LNCaP clone FGC (cell line): ENCODE data around the gene FLNA.
A peak's percentile ranks its signal among the peaks of the same experiment; 100 is the strongest.

Source experiments
- DNase-seq: peaks from one replicate; pipeline ENCODE4 v3.0.0-alpha.2; 2011; ENCODE audit warnings: low read depth
- H3K4me3 ChIP-seq: 2 replicates; pipeline ENCODE4 v1.5.1; 2011; ENCODE audit warnings: mild to moderate bottlenecking, low read depth, low read length, control low read depth
- TF ChIP-seq, protein P1 (sequence below): IDR thresholded peaks from 2 replicates; pipeline ENCODE4 v1.5.1; 2012; ENCODE audit warnings: mild to moderate bottlenecking; ENCODE audit not compliant: control insufficient read depth, insufficient read depth; ENCODE audit errors: extremely low read depth

The FLNA gene

DNA sequence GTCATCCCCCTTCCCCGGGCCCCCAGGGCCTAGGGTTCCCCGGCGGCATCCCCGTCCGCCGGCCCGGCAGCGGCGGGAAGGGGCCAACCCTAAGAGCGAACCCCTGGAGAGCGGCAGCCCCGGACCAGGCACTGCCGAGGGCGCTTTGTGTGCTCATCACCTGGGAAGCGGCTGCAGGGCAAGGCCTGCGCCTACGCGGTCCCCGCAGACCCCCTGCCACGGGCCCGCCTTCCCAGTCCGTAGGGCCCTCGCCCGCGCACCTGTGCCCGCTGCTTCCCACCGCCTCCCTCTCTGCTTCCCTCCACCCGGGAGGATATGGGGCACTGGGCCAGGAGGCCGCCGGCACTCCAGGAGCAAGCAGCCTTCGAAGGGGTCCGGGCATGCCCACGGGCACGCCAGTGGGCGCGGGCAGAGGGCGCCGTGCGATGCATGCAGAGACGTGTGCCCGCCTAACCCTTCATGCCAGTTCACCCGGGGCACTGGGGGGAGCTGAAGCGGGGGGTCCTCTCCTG, 2.6 kb downstream of the FLNA start:
- TF ChIP-seq, protein P1, sequence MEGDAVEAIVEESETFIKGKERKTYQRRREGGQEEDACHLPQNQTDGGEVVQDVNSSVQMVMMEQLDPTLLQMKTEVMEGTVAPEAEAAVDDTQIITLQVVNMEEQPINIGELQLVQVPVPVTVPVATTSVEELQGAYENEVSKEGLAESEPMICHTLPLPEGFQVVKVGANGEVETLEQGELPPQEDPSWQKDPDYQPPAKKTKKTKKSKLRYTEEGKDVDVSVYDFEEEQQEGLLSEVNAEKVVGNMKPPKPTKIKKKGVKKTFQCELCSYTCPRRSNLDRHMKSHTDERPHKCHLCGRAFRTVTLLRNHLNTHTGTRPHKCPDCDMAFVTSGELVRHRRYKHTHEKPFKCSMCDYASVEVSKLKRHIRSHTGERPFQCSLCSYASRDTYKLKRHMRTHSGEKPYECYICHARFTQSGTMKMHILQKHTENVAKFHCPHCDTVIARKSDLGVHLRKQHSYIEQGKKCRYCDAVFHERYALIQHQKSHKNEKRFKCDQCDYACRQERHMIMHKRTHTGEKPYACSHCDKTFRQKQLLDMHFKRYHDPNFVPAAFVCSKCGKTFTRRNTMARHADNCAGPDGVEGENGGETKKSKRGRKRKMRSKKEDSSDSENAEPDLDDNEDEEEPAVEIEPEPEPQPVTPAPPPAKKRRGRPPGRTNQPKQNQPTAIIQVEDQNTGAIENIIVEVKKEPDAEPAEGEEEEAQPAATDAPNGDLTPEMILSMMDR: no peak
- H3K4me3 ChIP-seq: no peak overlapping the region
- DNase-seq: no peak

GRCh38 chrX:154371017-154371788, 3.2 kb downstream of the FLNA start:
- TF ChIP-seq, protein P1: 0 out of 2 replicates have a peak, but pooled peaks have one; percentile 1
- peak; percentile 57 for DNase-seq
- peak overlapping the region; percentile 57 for H3K4me3 ChIP-seq

GRCh38 chrX:154370300-154371016, 4.0 kb downstream of the FLNA start:
- DNase-seq: no peak
- peak overlapping the region; percentile 57 for H3K4me3 ChIP-seq
- TF ChIP-seq, protein P1: no peak

DNA sequence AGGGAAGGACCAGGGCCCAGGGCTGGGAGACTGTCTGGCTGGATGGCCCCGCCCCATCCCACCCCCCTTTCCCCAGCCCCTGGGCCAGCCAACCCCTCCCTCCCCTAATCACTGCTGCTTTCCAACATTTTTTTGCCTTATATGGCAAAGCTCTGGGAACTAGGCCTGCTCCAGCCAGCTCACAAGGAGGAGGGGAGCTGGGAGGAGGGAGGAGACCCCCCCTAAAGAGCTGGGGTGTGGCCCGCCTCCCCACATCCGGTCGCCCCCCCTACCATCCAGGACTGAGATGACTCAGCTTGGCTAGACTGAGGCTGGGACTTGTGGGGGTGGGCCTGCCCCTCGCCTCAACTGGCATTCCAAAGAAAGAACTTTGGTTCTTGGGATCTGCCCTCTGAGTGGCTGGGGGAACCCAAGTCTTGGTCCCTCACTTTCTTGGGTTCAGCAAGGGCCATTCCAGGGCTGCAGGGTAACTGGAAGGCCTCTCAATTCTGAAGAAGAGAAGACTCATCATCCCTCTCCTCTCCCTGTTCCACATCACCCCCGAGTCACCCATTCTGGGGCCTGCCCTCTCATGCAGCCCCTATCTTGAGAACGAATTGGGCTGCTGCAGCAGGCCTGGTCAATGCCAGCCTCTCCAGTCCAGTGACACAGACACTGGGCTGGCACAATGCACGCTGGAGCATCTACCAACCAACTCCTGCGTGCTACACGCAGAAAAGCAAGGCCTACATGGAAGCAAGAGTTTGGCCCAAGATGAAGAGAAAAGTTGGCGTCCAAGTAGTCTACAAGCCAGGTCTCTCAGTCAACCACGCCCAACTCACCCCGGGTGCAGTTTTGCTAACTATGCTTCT, 4.8 kb downstream of the FLNA start:
- TF ChIP-seq, protein P1: no peak
- peak overlapping the region; percentile 57 for H3K4me3 ChIP-seq
- no peak for DNase-seq

DNA sequence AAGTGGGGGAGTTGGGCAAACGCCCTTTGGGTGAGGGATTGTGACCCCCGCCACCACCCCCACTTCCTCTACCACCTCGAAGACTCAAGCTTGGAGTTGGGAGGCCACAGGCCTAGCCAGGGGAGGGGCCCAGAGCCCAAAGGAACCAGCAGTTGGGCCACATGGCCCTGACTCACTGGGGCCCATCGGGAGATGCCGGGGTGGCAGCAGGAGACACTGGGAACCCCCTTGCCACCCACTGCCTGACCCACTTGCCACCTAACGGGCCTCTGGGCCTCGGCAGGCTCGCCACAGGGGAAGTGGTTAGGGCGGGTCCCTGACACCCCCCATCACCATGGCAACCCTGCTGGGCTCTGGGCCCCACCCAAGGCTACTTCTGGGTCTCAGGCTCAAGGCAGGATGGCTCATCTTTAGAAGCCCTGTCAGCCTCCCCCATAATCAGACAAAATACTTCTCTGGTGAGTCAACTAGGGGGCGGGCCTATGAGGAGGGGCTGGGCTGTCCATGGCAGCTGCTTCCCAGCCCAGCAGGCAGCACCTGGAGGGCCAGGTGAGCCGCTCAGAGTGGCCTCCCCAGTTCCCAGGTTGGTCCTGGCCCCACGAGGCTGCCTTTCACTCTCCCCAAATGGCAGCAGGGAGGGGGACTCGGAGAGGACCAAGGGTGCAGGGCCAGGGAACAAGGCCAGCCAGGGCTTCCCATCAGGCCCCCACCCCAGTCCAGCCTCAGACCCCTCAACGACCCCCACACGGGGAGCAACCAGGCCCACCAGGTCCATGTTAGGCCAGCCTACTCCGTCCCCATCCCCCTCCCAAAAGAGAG, 5.6 kb downstream of the FLNA start:
- peak overlapping the region; percentile 39 for H3K4me3 ChIP-seq
- DNase-seq: no peak
- TF ChIP-seq, protein P1: no peak

DNA sequence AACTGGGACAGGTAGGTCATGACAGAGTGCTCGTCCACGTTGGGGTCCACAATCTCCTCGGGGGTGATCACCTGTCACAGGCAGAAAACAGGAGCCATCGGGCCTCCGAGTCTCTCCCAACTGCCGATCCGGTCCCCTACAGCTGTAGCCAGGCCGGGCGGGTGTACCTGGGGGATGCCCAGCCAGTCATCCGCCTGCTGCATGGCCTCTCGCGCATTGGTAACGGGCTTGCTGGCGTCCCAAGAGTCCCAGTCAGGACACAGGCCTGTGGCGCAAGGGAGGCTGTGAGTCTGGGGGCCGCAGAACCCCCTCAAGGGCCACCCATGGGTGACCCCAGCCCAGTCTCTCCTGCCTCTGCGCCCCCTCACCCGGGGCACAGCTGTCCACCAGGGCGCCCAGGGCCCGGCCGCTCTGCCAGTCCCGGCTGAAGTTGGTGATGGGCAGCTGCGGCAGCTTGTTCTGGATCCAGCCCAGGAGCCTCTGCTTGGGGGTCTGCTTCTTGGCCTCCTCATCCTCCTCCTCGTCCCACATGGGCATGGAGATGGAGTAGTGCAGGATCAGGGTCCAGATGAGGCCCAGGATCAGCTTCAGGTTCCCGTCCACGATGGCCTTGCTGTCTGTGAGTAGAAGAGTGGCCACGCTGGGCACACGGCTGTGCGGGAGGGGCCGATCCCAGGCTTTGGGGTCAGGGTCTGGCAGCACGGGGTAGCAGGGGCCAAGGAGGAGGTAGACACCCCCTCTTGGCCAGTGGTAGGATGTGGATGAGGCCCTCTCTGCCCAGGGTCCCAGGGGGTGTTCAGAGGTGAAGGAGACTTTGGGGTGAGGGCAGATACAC, 6.7 kb downstream of the FLNA start:
- TF ChIP-seq, protein P1: no peak
- no peak overlapping the region for H3K4me3 ChIP-seq

More for the DNA sequence above, 6.7 kb downstream of the FLNA start:
- no peak for DNase-seq
